Epithelial cell of proximal tubule (primary cell): ENCODE data around the gene NINJ1. TPM values are rescaled to one million over a fixed set of nuclear protein-coding genes. Genes with fewer than 3 reads are reported as not detected.

Experiments used
- DNase-seq: peaks from one replicate; pipeline ENCODE4 v3.0.0-alpha.2; 2011; ENCODE audit warnings: low read depth
- H3K4me3 ChIP-seq: 2 replicates; pipeline ENCODE4 v1.5.1; 2011; ENCODE audit warnings: low read depth, mild to moderate bottlenecking, low read length
- total RNA-seq: library from RNA; depleted of rRNA; stranded (reverse); fragments of >200 nt; gene quantifications from 2 replicates; pipeline ENCODE4 v1.2.3, GENCODE V29; 2015
- TF ChIP-seq, protein P1 (sequence below): conservative IDR thresholded peaks from 2 replicates; pipeline ENCODE4 v1.5.1; 2012; ENCODE audit warnings: low read depth, mild to moderate bottlenecking, low read length

The NINJ1 gene
- total RNA-seq, 1 donor from 2014 or later, result 59.0 TPM

DNA sequence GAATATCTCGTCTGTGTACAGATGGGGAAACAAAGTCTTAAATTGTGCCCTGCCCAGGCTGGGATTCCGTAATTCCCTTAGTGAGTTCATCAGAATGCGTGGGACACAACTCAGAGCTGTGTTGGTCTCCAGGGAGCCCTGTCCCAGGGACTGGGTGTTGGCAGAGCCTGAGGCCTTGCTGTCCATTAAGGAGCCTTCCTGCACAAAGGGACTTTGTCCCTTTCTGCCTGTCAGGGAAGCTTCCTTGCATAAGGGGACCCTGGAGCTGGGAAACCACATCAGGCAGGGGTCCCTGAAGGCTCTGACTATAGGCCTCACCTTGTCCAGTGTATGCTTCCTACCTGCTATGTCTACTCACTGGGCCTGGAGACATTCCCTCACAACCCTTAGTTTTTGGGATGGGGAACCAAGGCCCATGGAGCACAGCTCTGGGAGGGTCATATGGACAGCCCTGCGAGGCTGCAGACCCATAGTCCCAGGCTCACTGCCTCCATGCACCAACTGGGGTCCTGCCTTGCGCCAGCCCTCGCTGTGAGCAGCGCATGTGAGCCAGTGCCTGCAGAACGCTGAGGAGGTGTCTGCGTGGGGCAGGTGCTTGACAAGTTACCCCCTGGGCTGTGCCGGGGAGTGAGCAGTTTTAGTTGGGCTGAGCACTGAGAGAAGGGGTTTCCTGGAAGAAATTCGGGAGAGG lies 36.4 kb downstream of the NINJ1 start:
- H3K4me3 ChIP-seq, result peak overlapping the region; percentile 86
- TF ChIP-seq, protein P1, sequence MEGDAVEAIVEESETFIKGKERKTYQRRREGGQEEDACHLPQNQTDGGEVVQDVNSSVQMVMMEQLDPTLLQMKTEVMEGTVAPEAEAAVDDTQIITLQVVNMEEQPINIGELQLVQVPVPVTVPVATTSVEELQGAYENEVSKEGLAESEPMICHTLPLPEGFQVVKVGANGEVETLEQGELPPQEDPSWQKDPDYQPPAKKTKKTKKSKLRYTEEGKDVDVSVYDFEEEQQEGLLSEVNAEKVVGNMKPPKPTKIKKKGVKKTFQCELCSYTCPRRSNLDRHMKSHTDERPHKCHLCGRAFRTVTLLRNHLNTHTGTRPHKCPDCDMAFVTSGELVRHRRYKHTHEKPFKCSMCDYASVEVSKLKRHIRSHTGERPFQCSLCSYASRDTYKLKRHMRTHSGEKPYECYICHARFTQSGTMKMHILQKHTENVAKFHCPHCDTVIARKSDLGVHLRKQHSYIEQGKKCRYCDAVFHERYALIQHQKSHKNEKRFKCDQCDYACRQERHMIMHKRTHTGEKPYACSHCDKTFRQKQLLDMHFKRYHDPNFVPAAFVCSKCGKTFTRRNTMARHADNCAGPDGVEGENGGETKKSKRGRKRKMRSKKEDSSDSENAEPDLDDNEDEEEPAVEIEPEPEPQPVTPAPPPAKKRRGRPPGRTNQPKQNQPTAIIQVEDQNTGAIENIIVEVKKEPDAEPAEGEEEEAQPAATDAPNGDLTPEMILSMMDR, result no peak
- DNase-seq, result no peak

DNA sequence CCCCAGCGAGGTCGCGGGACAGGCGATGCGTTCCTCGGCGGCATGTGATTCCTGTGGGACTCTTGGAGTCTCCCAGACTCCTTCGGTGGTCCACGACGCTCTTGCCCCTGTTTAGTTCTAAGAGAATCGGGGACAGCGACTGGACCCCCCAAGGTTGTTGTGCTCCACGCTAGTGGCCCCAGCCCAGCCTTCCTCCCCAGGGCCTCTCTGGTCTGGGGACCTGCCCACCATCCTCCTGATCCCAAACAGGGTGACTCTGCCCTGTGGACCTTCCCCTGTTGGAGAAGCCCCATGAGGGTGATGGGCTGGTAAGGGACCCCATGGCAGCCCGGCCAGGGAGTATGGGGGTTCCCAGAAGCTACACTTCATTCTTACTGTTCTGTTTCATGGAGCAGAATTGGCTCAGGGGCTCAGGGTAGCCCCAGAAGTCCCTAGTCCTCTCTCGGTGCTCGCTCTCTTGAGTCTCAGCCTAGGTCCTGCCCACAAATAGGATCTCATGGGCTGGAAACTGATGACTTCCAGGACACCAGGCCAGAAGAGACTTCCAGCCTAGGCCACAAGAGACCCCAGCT lies 37.2 kb downstream of the NINJ1 start:
- DNase-seq, result no peak
- TF ChIP-seq, protein P1, result no peak
- H3K4me3 ChIP-seq, result peak overlapping the region; percentile 86

DNA sequence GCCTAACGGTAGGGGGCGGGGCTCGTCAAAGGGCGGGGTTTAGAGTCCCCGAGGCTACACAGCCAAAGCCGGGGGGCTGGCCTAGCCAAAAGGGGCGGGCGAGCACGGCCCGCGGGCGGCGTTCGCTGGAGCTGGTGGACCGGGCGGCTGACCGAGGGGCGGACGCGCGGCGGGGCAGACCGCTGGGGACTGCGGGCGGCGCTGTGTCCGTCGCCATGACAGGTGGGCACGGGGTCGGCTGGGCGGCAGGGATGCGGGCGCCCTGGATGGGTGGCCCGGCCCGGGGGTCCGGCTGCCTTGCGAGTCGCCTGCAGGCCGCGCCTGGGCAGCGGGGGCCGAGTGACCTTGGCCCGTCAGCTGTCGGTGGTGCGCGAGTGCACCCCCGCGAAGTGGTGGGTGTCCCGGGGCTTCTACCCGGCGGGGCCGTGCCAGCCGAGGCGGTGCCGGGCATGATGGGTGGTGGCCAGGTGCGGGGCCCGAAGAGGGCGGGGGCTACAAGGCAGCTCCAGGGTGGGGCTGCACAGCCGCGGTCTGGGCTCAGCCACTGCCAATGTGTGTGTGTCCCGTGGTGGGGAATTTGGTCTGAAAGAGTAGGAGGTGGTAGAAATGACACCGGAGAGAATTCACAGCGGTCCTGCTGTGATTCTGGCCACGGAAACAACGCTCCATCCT lies 37.8 kb downstream of the NINJ1 start, which contains the start of gene CARD19:
TSS of gene CARD19 (plus strand) at position 87 of the 672 bp plus-strand sequence. CDS start at position 216, 129 bp downstream.
- no peak for DNase-seq
- TF ChIP-seq, protein P1, result no peak
- H3K4me3 ChIP-seq, result peak within 1 kb of the TSS; percentile 86

DNA sequence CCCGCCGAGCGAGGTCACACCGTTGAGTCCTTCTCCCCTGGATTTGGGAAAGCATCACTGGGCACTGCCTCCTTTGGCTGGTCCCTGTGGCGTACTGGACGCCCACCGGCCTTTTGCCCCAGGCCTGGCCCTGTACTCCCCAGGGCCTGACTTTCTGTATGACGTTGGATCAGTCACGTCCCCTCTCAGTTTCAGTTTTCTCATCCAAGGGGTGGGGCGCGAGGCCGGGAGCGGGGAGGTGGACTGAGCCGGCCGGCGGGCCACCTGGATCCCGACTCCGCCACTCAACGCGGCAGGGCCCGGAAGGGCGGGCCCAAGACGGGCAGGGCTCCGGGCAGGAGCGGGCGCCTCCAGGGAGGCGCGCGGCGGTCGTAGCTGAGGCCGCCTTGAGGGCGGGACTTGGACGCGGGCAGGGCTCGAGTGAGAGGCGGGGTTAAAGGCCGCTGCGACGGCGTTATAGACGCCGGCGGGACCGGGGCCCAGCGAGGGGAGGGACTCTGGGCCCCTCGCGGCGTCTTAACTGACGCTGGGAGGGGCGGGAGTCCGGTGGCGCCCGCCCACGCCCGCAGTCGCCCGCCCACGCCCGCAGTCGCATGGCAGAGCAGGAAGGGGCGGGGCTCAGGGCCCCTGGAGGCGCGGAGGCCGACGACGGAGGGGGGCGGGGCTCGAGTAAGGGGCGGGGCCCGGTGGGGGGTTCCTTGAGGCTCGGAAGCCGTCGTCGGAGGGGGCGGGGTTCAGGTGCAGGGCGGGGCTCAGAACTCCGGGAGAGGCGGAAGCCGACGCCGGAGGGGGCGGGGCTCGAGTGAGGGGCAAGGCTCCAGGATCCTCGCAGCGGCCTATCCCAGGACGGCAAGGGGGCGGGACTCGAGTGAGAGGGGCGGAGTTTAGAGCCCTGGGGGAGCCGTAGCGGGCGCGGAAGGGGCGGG lies 38.6 kb downstream of the NINJ1 start:
- H3K4me3 ChIP-seq, result peak overlapping the region; percentile 60
- TF ChIP-seq, protein P1, result no peak
- peak; percentile 64 for DNase-seq

DNA sequence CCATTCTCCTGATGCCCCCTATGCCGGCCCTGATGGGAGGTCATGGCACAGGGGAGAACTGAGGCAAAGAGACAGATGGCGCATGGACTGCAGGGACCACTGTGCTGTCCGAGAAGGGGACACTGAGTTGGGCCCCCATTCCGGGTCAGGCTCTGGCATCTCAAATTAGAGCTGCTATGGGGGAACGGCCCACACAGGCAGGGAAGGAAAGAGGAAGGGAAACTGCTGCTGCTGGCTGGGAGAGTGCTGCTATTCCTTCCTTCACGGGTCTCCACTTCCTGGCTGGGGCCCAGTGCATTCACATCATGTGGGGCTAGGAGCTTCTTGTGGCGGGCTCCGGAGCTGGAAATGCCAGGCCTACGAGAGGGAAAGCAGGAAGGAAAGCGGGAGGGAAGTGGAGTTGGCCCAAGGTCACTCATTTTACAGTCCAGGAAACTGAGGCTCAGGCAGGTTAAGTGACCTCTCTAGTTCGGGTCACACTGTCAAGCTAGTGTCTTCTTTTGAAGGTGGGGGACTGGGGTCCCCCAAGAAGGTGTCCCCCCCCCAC lies 39.3 kb downstream of the NINJ1 start:
- peak overlapping the region; percentile 60 for H3K4me3 ChIP-seq
- TF ChIP-seq, protein P1, result no peak
- DNase-seq, result no peak
